Activated CD8-positive, alpha-beta memory T cell treated with anti-CD3 and anti-CD28 coated beads, Interleukin-2, amount 10 ng/mL, durations not matched to agents 7 days and 5 days (primary cell): ENCODE measurements around the gene DNAJC25. TPM values are rescaled to one million over a fixed set of nuclear protein-coding genes. Genes with fewer than 3 reads are reported as not detected.

Experiments
- ATAC-seq: fragments of 150-1000 bp; cut with Tn5 transposase; one replicate; pipeline ENCODE4 v1.10.0; 2021; ENCODE audit warnings: moderate library complexity
- CTCF ChIA-PET: fragments of 350-600 bp; sonication (Branson Sonifier 250); formaldehyde crosslinking; loops from one replicate; lab custom pipeline; 2021; ENCODE audit warnings: antibody characterized with exemption; lab: Charles Lee
- DNase-seq: peaks from one replicate; pipeline ENCODE4 v3.0.0-alpha.2; 2020
- H3K27ac Mint-ChIP-seq: one replicate; pipeline ENCODE4 v1.8.0; 2021; ENCODE audit warnings: mild to moderate bottlenecking, mixed read lengths
- H3K27me3 Mint-ChIP-seq: one replicate; pipeline ENCODE4 v1.8.0; 2021; ENCODE audit warnings: mixed read lengths
- H3K36me3 Mint-ChIP-seq: one replicate; pipeline ENCODE4 v1.8.0; 2021; ENCODE audit warnings: mild to moderate bottlenecking, mixed read lengths
- H3K4me1 Mint-ChIP-seq: one replicate; pipeline ENCODE4 v1.8.0; 2021; ENCODE audit warnings: mixed read lengths
- H3K4me3 Mint-ChIP-seq: one replicate; pipeline ENCODE4 v1.8.0; 2021; ENCODE audit warnings: mild to moderate bottlenecking, moderate library complexity, mixed read lengths
- H3K9me3 Mint-ChIP-seq: one replicate; pipeline ENCODE4 v1.8.0; 2022; ENCODE audit warnings: low read depth, mixed read lengths
- total RNA-seq, 2 experiments: library from RNA; stranded (reverse); gene quantifications; one replicate each; pipeline ENCODE4 v1.2.3, GENCODE V29; 2021

The DNAJC25 gene
- total RNA-seq = 1 to 10 TPM; 3.6 to 4.2 TPM

DNA sequence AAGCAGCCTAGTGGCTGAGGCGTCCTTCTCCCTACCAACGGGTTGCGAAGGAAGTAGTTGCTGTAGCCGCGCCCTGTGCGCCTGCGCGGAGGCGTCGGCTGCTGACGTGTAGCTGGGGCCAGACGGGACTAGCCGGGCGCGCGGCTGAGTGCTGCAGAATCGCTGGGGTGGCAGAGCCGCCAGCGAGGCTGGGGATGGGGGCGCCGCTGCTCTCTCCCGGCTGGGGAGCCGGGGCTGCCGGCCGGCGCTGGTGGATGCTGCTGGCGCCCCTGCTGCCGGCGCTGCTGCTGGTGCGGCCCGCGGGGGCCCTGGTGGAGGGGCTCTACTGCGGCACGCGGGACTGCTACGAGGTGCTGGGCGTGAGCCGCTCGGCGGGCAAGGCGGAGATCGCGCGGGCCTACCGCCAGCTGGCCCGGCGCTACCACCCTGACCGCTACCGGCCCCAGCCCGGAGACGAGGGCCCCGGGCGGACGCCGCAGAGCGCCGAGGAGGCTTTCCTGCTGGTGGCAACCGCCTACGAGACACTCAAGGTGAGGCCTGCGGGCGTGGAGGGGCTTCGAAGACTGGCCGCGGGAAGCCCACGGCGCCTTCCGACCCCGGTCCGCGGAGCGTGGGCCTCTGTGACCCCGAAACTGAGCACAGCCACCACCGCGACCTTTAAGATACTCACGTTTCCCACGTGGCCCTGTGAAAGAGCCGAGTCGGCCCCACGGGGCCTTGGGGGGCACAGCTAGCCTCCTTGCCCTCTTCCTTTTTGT is at the start of gene DNAJC25:
Gene DNAJC25, plus strand, starts transcription at position 121 of the 758 bp plus-strand sequence. Its CDS starts 74 bp downstream, at position 195.
- Mint-ChIP-seq H3K27me3 (no peaks in the 10 kb centered on the region), H3K4me3 (peak within 1 kb of the TSS; percentile 95), H3K4me1 (peaks cover 35% of the 10 kb centered on the region), H3K27ac (peak within 1 kb of the TSS; percentile 80), H3K36me3 (peaks cover 2% of the 10 kb centered on the region), H3K9me3 (no peaks in the 10 kb centered on the region)
- CTCF ChIA-PET = interaction anchor here (1.0 to 1.9 kb wide), 5 partner anchors 10 to 285 kb away, joined by 3 to 10 read pairs (median 5); partner anchors contain the start of gene GNG10
- ATAC-seq (peak; percentile 98), DNase-seq (peak; percentile 98)

DNA sequence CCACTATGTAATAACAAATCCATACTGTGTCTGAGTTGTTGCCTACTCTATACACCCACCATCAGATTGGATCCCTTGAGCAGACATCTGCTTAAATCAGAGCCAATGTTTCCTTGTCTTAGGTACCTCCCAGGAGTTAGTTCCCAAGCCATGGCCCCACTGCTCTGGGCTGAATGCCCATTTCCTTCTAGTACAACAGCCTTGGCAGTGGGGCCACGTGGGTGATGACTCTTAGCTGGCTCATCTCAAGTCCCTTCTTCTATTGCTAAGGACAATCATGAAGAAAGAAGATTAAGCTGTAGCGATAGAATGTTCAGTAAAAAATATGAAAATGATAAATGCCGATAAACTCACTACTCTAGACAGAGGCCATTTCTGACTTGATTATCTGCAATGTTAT is 48.2 kb upstream of the DNAJC25 start:
- CTCF ChIA-PET = no interaction called here
- Mint-ChIP-seq H3K27me3 (peaks cover 5% of the 10 kb centered on the region), H3K4me1 (no peaks in the 10 kb centered on the region), H3K9me3 (no peaks in the 10 kb centered on the region), H3K36me3 (no peaks in the 10 kb centered on the region), H3K4me3 (no peak overlapping the region), H3K27ac (no peak overlapping the region)
- DNase-seq (no peak), ATAC-seq (no peak)

DNA sequence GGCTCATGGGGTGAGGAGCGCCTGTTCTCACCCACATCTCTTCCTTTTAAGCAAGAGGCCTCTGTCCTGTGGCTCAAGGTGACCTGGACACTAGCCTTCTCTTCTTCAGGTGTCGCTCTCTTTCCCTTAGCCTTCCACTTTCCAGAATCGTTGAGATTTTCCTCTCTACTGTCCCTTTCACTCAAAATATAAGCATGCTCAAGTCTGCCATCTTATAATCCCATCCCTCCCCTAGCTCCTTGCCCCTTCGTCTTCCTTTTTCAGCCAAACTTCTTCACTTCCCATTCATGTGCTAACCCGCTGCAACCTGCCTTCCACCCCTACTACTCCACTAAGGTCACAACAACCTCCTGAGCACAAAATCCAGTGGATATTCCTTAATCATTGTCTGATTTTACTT is 44.8 kb upstream of the DNAJC25 start:
- Mint-ChIP-seq H3K27ac (no peak overlapping the region), H3K27me3 (no peaks in the 10 kb centered on the region), H3K4me3 (no peak overlapping the region), H3K4me1 (no peaks in the 10 kb centered on the region), H3K9me3 (no peaks in the 10 kb centered on the region), H3K36me3 (no peaks in the 10 kb centered on the region)
- CTCF ChIA-PET = no interaction called here
- DNase-seq = no peak
- no peak for ATAC-seq

DNA sequence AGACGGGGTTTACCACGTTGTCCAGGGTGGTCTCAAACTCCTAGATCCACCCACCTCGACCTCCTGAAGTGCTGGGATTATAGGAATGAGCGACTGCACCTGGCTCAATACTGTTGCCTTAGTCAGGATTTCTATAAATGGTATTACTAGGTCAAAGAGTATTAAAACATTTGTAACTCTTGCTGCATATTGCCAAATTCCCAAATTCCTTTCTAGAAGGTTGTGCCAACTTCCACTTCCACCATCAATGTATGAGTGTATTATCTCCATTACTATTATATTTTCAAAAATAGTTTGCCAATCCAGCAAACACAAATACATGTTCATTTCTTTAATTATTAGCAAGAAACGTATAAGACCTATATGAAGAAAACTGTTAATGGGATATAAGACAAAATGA is 42.3 kb upstream of the DNAJC25 start:
- Mint-ChIP-seq H3K27ac (no peak overlapping the region), H3K4me3 (no peak overlapping the region), H3K27me3 (peaks cover 10% of the 10 kb centered on the region), H3K36me3 (no peaks in the 10 kb centered on the region), H3K4me1 (no peaks in the 10 kb centered on the region), H3K9me3 (no peaks in the 10 kb centered on the region)
- CTCF ChIA-PET = no interaction called here
- ATAC-seq (no peak), DNase-seq (no peak)

DNA sequence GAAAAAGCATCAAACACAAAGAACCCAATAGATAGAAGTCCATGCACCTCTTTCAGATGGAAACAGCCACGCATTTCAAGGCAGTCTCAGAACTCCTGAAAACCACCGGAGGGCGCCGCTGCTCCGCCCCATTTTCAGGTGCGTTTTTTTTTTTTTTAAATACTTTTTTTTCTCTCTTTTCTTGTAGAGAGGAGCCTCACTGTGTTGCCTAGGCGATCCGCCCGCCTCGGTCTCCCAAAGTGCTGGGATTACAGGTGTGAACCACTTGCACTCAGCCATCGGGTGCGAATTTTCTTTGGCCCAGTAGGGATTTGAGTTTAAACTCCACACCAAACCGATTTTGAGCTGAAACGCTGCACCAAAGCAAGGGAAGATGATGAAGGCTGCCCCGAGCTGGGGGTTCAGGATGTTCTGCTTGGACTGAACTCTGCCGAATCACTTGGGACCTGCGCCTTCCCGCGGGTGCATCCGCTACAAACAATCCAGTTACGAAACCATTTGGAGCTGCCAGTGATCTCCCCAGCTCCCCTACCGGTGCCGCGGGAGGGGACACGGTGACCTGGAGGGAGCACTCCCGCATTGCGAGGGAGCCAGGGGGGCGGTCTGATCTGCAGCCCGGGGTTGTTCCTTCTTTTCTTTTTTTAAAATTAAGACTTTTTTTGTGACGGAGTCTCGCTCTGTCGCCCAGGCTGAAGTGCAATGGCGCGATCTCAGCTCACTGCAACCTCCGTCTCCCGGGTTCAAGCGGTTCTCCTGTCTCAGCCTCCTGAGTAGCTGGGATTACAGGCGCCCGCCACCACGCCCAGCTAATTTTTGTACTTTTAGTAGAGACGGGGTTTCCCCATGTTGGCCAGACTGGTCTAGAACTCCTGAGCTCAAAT is 33.0 kb upstream of the DNAJC25 start:
- no peak overlapping the region for H3K27ac Mint-ChIP-seq
- DNase-seq = peak; percentile 65
- H3K27me3 Mint-ChIP-seq = peaks cover 63% of the 10 kb centered on the region
- H3K4me3 Mint-ChIP-seq = peak overlapping the region; percentile 77
- ATAC-seq = peak; percentile 64
- H3K4me1 Mint-ChIP-seq = peaks cover 17% of the 10 kb centered on the region
- CTCF ChIA-PET = interaction anchor here (0.7 to 2.4 kb wide), 19 partner anchors 15 to 763 kb away, joined by 3 to 21 read pairs (median 4); partner anchors contain the start of genes DNAJC25, GNG10 and ZNF483
- no peaks in the 10 kb centered on the region for H3K36me3 Mint-ChIP-seq
- no peaks in the 10 kb centered on the region for H3K9me3 Mint-ChIP-seq

DNA sequence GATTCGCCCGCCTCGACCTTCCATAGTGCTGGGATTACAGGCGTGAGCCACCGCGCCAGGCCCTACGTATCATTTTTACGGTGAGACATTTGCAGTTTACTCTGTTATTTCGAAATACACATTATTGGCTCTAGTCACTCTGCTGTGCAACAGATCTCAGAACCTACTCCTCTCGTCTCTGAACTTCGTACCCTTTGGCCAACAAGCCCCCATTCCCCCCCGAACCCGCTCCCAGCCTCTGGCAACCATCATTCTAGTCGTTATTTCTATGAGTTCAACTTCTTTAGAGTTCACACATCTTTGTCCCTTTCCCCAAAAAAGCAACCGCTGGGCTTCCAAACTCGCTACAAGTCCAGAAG is 32.4 kb upstream of the DNAJC25 start:
- H3K4me3 Mint-ChIP-seq = peak overlapping the region; percentile 77
- no peak overlapping the region for H3K27ac Mint-ChIP-seq
- H3K4me1 Mint-ChIP-seq = peaks cover 17% of the 10 kb centered on the region
- no peak for DNase-seq
- peaks cover 60% of the 10 kb centered on the region for H3K27me3 Mint-ChIP-seq
- peak; percentile 30 for ATAC-seq
- no peaks in the 10 kb centered on the region for H3K36me3 Mint-ChIP-seq
- H3K9me3 Mint-ChIP-seq = no peaks in the 10 kb centered on the region
- CTCF ChIA-PET = interaction anchor here (0.7 to 2.4 kb wide), 17 partner anchors 15 to 763 kb away, joined by 3 to 21 read pairs (median 4); partner anchors contain the start of genes DNAJC25 and GNG10

DNA sequence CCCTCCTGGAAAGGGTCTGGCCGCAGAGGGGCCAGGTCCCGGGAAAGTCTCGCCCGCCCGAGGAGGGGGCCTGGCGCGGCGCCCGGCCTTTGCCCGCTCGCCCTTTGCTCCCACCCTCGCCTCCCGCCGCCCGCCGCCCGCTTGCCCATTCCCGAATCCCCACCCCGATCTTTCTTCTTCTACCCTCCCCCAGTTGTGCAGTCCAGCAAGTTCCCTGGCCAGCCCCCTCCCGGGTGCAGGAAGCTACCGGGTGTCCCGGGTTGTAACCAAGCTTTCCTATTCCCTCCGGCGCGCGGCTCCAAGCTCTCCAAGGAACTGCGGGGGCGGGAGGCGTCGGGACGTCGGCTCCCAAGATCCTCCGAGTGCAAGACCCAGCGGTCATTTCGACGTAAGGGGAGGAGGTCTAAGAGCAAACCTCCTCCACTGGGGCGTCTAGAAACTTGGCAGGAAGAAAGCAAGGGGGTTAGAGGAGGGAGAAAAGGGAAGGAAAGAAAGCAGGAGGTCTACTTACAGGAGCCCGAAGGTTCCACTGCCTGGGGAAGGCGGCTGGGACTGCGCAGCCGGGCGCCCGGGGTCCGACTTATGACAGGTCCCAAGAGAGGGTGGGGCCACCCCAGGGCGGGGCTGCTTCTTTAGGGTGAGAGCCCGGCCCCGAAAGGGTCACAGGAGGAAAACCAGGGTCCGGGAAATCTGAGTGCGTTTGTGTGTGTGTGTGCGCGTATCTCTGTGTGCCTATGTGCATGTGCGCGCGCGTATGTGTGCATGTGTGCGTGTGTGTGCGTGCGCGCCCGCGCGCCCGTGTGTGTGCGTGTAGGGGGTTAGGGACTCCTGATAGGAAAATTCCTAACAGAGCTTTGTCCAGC is 31.8 kb upstream of the DNAJC25 start, which contains the start of gene PTGR1:
Gene PTGR1, minus strand, starts transcription at position 556 of the 863 bp plus-strand sequence. CDS start 2,225 bp downstream, outside the sequence.
- H3K36me3 Mint-ChIP-seq = no peaks in the 10 kb centered on the region
- H3K4me1 Mint-ChIP-seq = peaks cover 17% of the 10 kb centered on the region
- CTCF ChIA-PET = interaction anchor here (1.0 to 2.4 kb wide), 5 partner anchors 22 to 476 kb away, joined by 3 to 21 read pairs (median 4); no protein-coding TSS in a partner anchor
- no peaks in the 10 kb centered on the region for H3K9me3 Mint-ChIP-seq
- no peak for ATAC-seq
- H3K27me3 Mint-ChIP-seq = peaks cover 61% of the 10 kb centered on the region
- peak within 1 kb of the TSS; percentile 77 for H3K4me3 Mint-ChIP-seq
- no peak for DNase-seq
- H3K27ac Mint-ChIP-seq = no peak within 1 kb of the TSS

DNA sequence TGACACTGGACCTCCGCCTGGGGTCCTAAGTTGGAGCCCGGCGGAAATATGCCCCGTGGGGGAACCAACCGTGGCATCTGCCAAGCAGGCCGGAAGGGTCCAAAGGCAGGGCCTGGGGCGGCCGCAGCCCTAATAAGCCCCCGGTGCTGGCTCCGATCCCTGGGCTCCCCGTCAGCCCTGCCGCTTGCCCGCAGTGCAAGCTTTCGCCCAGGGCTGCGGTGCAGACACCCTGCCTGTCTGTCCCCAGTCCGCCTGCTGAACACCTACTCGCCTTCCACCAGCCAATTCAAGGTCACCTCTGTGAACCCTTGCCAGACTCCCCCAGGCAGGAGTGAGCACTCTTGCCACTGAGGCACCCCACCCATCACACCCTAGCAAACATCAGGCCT is 31.2 kb upstream of the DNAJC25 start:
- Mint-ChIP-seq H3K27ac (no peak overlapping the region), H3K27me3 (peaks cover 67% of the 10 kb centered on the region), H3K9me3 (no peaks in the 10 kb centered on the region), H3K36me3 (no peaks in the 10 kb centered on the region), H3K4me1 (peaks cover 17% of the 10 kb centered on the region), H3K4me3 (peak overlapping the region; percentile 68)
- DNase-seq = no peak
- CTCF ChIA-PET = no interaction called here
- ATAC-seq = no peak

DNA sequence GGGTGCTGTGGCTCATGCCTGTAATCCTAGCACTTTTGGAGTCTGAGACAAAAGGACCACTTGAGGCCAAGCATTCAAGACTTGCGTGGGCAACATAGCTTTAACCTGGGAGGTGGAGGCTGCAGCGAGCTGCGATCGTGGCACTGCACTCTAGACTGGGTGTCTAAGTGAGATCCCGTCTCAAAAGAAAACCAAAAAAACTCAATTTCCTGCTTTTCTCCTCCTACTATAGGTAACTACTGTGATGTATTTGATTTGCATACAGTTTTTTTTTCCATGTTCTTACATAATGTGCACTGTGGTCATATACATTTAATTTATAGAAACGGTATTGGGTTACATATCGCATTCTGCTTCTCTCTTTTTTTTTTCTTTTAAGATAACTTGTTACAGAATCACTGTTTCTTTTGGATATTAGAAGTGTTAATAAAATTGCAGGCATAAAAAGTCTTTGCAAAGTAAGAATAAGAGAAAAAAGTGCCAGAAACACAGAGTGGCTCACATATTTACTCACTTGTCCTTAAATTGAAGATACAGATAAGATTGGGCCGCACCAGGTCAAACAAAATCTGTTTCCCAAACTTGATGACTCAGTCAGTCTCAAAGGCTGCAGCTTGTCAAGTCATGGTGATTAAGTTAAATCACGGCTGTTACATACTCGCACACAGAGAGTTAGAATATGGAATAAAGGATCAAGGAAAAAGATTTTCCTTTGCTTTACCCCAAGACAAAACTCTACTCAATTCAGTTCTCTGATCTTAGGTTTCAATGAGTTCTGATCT is 29.7 kb upstream of the DNAJC25 start:
- H3K4me3 Mint-ChIP-seq = no peak overlapping the region
- no peaks in the 10 kb centered on the region for H3K9me3 Mint-ChIP-seq
- no peak for ATAC-seq
- no peak overlapping the region for H3K27ac Mint-ChIP-seq
- peaks cover 17% of the 10 kb centered on the region for H3K4me1 Mint-ChIP-seq
- CTCF ChIA-PET = no interaction called here
- DNase-seq = no peak
- peaks cover 69% of the 10 kb centered on the region for H3K27me3 Mint-ChIP-seq
- H3K36me3 Mint-ChIP-seq = no peaks in the 10 kb centered on the region

DNA sequence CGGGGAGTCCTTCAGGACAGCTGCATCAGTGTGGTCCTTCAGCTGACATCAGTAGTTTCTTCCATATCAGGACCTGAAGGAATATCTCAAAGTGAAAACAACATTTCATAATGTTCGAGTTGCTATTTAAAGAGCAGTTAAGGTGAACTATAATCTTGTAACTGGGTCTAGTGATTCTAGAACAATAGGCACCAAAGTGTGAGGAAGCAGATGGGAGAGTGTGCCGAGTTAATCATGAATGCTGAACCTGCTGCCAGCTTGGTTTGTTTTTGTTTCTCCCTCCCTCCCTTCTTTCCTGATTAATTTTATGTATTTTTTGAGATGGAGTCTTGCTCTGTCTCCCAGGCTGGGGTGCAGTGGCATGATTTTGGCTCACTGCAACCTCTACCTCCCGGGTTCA is 28.1 kb upstream of the DNAJC25 start:
- Mint-ChIP-seq H3K4me3 (no peak overlapping the region), H3K27ac (no peak overlapping the region), H3K27me3 (peaks cover 60% of the 10 kb centered on the region), H3K36me3 (no peaks in the 10 kb centered on the region), H3K4me1 (peaks cover 11% of the 10 kb centered on the region), H3K9me3 (no peaks in the 10 kb centered on the region)
- CTCF ChIA-PET = no interaction called here
- DNase-seq (no peak), ATAC-seq (no peak)

DNA sequence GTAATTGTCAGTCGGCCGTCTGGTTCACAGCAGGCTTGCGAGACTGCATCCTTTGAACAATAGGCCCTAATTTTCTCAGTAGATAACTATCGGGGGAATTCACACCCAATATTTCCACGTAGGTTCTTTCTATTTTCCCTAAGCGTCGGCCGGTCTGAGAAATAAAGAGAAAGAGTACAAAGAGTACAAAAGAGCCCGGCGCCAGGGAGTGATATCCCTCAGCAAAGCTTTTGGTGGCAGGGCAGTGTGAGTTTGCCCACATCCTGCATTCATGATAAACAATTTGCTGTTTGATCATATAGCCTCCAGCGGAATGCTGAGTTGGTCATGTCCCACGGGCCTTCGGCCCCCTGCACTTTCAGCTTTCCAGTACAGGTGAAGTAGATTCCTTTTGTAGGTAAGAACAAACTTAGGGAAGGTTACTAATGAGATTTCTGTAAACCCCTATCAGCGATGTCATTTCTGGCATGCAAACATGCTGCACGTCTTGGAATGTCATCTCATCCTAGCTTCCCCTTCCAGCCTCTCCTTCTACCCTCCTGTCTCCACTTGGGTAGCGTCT is 27.0 kb upstream of the DNAJC25 start:
- ATAC-seq = no peak
- no peak for DNase-seq
- H3K27me3 Mint-ChIP-seq = peaks cover 52% of the 10 kb centered on the region
- peaks cover 5% of the 10 kb centered on the region for H3K4me1 Mint-ChIP-seq
- no peaks in the 10 kb centered on the region for H3K9me3 Mint-ChIP-seq
- H3K36me3 Mint-ChIP-seq = no peaks in the 10 kb centered on the region
- CTCF ChIA-PET = no interaction called here
- no peak overlapping the region for H3K27ac Mint-ChIP-seq
- H3K4me3 Mint-ChIP-seq = no peak overlapping the region

DNA sequence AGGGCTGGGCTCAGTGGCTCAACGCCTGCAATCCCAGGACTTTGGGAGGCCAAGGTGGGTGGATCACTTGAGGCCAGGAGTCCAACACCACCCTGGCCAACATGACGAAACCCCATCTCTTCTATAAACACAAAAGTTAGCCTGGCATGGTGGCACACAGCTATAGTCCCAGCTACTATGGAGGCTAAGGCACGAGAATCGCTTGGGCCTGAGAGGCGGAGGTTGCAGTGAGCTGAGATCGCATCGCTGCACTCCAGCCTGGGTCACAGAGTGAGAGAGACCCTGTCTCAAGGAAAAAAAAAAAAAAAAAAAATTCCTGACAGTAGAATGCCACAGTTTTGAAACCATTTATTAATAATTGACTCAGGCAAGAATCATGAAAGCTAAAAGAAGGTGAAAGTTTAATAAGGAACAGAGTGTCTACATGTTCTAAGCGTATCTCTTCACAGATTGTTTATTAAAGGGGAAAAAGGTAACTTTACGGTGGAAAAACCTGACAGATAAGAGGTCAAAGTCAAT is 26.0 kb upstream of the DNAJC25 start:
- Mint-ChIP-seq H3K4me1 (no peaks in the 10 kb centered on the region), H3K36me3 (no peaks in the 10 kb centered on the region), H3K27ac (no peak overlapping the region), H3K9me3 (no peaks in the 10 kb centered on the region), H3K27me3 (peaks cover 46% of the 10 kb centered on the region), H3K4me3 (no peak overlapping the region)
- ATAC-seq (no peak), DNase-seq (no peak)
- CTCF ChIA-PET = no interaction called here
